Neural crest cell (in vitro differentiated cells): ENCODE data around the gene SMARCD1. TPM values are rescaled to one million over a fixed set of nuclear protein-coding genes. Genes with fewer than 3 reads are reported as not detected.

Source experiments
- DNase-seq: peaks from one replicate; pipeline ENCODE4 v3.0.0; 2021; ENCODE audit warnings: low read depth, mixed read lengths, low spot score
- H3K27ac Mint-ChIP-seq: one replicate; pipeline ENCODE4 v1.8.0; 2021; ENCODE audit warnings: mild to moderate bottlenecking, mixed read lengths; ENCODE audit not compliant: unreplicated experiment
- H3K27me3 Mint-ChIP-seq: 2 replicates; pipeline ENCODE4 v1.8.0; 2021; ENCODE audit warnings: low read depth, mild to moderate bottlenecking, mixed read lengths
- H3K36me3 Mint-ChIP-seq: 2 replicates; pipeline ENCODE4 v1.8.0; 2021; ENCODE audit warnings: low read depth, mild to moderate bottlenecking, mixed read lengths
- H3K4me1 Mint-ChIP-seq: 2 replicates; pipeline ENCODE4 v1.8.0; 2021; ENCODE audit warnings: mixed read lengths
- H3K4me3 Mint-ChIP-seq: one replicate; pipeline ENCODE4 v1.8.0; 2021; ENCODE audit warnings: mild to moderate bottlenecking, mixed read lengths
- H3K9me3 Mint-ChIP-seq: 2 replicates; pipeline ENCODE4 v1.8.0; 2021; ENCODE audit warnings: mixed read lengths
- total RNA-seq: library from RNA; stranded (reverse); gene quantifications from 2 replicates; pipeline ENCODE4 v1.2.1, GENCODE V29; 2021
- TF ChIP-seq, protein P1 (sequence below): fragments of 200-600 bp; sonication (generic); conservative IDR thresholded peaks from 2 replicates; pipeline ENCODE4 v1.5.0; 2021; ENCODE audit warnings: antibody characterized with exemption, mild to moderate bottlenecking

SMARCD1 gene
- total RNA-seq, 1 donor from 2014 or later = 187 TPM

- Mint-ChIP-seq H3K4me1 (peaks cover 5% of the 10 kb centered on the region), H3K27ac (no peak overlapping the region), H3K9me3 (no peaks in the 10 kb centered on the region), H3K36me3 (no peaks in the 10 kb centered on the region), H3K27me3 (peaks cover under 1% of the 10 kb centered on the region), H3K4me3 (no peak overlapping the region)
- DNase-seq = no peak
- TF ChIP-seq, protein P1, sequence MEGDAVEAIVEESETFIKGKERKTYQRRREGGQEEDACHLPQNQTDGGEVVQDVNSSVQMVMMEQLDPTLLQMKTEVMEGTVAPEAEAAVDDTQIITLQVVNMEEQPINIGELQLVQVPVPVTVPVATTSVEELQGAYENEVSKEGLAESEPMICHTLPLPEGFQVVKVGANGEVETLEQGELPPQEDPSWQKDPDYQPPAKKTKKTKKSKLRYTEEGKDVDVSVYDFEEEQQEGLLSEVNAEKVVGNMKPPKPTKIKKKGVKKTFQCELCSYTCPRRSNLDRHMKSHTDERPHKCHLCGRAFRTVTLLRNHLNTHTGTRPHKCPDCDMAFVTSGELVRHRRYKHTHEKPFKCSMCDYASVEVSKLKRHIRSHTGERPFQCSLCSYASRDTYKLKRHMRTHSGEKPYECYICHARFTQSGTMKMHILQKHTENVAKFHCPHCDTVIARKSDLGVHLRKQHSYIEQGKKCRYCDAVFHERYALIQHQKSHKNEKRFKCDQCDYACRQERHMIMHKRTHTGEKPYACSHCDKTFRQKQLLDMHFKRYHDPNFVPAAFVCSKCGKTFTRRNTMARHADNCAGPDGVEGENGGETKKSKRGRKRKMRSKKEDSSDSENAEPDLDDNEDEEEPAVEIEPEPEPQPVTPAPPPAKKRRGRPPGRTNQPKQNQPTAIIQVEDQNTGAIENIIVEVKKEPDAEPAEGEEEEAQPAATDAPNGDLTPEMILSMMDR = no peak
These were observed 43.2 kb upstream of the SMARCD1 start for GRCh38 chr12:50041962-50042361.

GRCh38 chr12:50042693-50043092, 42.4 kb upstream of the SMARCD1 start:
- Mint-ChIP-seq H3K27me3 (peaks cover 3% of the 10 kb centered on the region), H3K4me3 (no peak overlapping the region), H3K36me3 (no peaks in the 10 kb centered on the region), H3K27ac (no peak overlapping the region), H3K9me3 (no peaks in the 10 kb centered on the region), H3K4me1 (peaks cover 5% of the 10 kb centered on the region)
- DNase-seq = no peak
- TF ChIP-seq, protein P1 = no peak

- peaks cover 5% of the 10 kb centered on the region for H3K4me1 Mint-ChIP-seq
These were observed 41.8 kb upstream of the SMARCD1 start for GRCh38 chr12:50043308-50043707.

GRCh38 chr12:50043854-50044253, 41.3 kb upstream of the SMARCD1 start:
- H3K4me3 Mint-ChIP-seq = no peak overlapping the region
- TF ChIP-seq, protein P1 = no peak
- DNase-seq = no peak
- H3K4me1 Mint-ChIP-seq = peaks cover 5% of the 10 kb centered on the region
- no peaks in the 10 kb centered on the region for H3K36me3 Mint-ChIP-seq
- H3K9me3 Mint-ChIP-seq = no peaks in the 10 kb centered on the region
- no peak overlapping the region for H3K27ac Mint-ChIP-seq
- H3K27me3 Mint-ChIP-seq = peaks cover 3% of the 10 kb centered on the region

More at GRCh38 chr12:50043308-50043707, 41.8 kb upstream of the SMARCD1 start:
- Mint-ChIP-seq H3K27ac (no peak overlapping the region), H3K27me3 (peaks cover 3% of the 10 kb centered on the region), H3K9me3 (no peaks in the 10 kb centered on the region), H3K36me3 (no peaks in the 10 kb centered on the region), H3K4me3 (no peak overlapping the region)
- no peak for DNase-seq
- TF ChIP-seq, protein P1 = no peak

DNA sequence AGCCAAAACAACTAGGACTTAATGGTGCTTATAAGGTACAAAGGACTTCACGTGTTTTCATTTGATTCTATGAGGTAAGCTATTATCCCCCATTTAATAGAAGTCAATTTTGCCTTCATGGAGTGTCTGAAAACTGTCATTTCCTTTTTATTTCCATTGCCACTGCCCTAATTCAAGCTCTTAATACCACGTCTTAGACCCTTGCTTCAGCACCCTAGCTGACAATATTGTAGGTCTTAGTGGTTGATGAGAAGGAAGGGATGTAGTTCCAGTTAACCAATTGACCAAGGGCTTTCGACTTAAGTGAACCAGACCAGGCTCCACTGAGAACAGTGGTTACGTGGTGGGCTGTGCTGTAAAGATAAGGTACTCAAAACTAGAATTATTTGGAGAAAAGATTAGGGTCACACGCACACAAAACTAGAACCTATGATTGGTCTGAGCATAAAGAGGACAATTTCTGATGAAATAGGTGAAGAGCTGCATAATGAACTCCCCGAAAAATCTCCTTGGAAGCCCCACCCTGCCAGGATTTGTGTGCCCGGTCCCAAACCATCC, 37.4 kb upstream of the SMARCD1 start:
- no peak for DNase-seq
- TF ChIP-seq, protein P1 = no peak
- peaks cover 21% of the 10 kb centered on the region for H3K4me1 Mint-ChIP-seq
- peaks cover 32% of the 10 kb centered on the region for H3K27me3 Mint-ChIP-seq
- H3K36me3 Mint-ChIP-seq = no peaks in the 10 kb centered on the region
- no peak overlapping the region for H3K27ac Mint-ChIP-seq
- H3K4me3 Mint-ChIP-seq = no peak overlapping the region
- H3K9me3 Mint-ChIP-seq = no peaks in the 10 kb centered on the region
